Thyroid gland (tissue), 4 donors: ENCODE data around the gene BANP. TPM values are rescaled to one million over a fixed set of nuclear protein-coding genes. Genes with fewer than 3 reads are reported as not detected.
"Not testable (repeated sequence)": the region's sequence is repeated elsewhere in the genome, so short reads cannot be mapped to it uniquely, and the experiment has no call there.

Experiments used
- DNase-seq, 2 donors: peaks; one replicate each; pipeline ENCODE4 v3.0.0-alpha.2; 2019
- H3K27ac ChIP-seq, 3 donors: fragments of 200-600 bp; sonication (generic); 1 replicate in 2 of 3; 2 replicates in 1 of 3; pipeline ENCODE4 v1.5.1; 2016 to 2019; ENCODE audit warnings: mild to moderate bottlenecking in 1 of 3, moderate library complexity in 1 of 3
- H3K27me3 ChIP-seq: fragments of 200-600 bp; sonication (generic); one replicate; pipeline ENCODE4 v1.5.1; 2019
- H3K36me3 ChIP-seq, 2 donors: fragments of 200-600 bp; sonication (generic); one replicate each; pipeline ENCODE4 v1.5.1; 2016 to 2019
- H3K4me1 ChIP-seq, 2 donors: fragments of 200-600 bp; sonication (generic); one replicate each; pipeline ENCODE4 v1.5.1; 2017 to 2019
- H3K4me3 ChIP-seq, 3 donors: fragments of 200-600 bp; sonication (generic); replicated peaks in 1 of 3; 1 replicate in 2 of 3; 2 replicates in 1 of 3; pipeline ENCODE4 v1.5.1; 2016; ENCODE audit warnings: mild to moderate bottlenecking in 1 of 3
- H3K9me3 ChIP-seq: fragments of 200-600 bp; sonication (generic); one replicate; pipeline ENCODE4 v1.5.1; 2017
- CTCF ChIP-seq, 6 experiments: fragments of 200-600 bp in 3 of 6; fragments of 450-650 bp in 3 of 6; sonication (generic) in 3 of 6; IDR thresholded peaks; one replicate each; pipeline ENCODE4 v1.5.1; 2016 to 2019; ENCODE audit warnings: antibody characterized with exemption in 6 of 6, mild to moderate bottlenecking in 2 of 6, inconsistent platforms in 1 of 6, moderate library complexity in 1 of 6
- POLR2A ChIP-seq, 2 donors: fragments of 450-650 bp; IDR thresholded peaks; one replicate each; pipeline ENCODE4 v1.6.1; 2017; ENCODE audit warnings: antibody characterized with exemption in 2 of 2, mild to moderate bottlenecking in 2 of 2, moderate library complexity in 1 of 2
- WGBS, 2 donors: methylation state at CpG; one replicate each; pipeline ENCODE4 v1.1.5; 2017; 5-methylcytosine and 5-hydroxymethylcytosine counted together
- intact Hi-C: fragments of 100-400 bp; cut with DNase I; formaldehyde crosslinking; loops from one replicate; pipeline ENCODE4 v1.15.1; 2023
- total RNA-seq, 4 donors: library from RNA; depleted of rRNA; stranded (reverse); fragments of >200 nt; gene quantifications; one replicate each; pipeline ENCODE4 v1.2.3, GENCODE V29; 2016

Gene BANP
- total RNA-seq, 4 donors from 2014 or later = 22.8 to 42.7 (median 29.8) TPM

GRCh38 chr16:88014252-88014781, 63.1 kb downstream of the BANP start:
- WGBS, 2 donors = 81 to 87% methylated on average over 8 to 10 of the region's 10 CpGs
- Histone ChIP-seq H3K4me1 (peaks cover 6 to 13% of the 10 kb centered on the region in 2 donors), H3K36me3 (no peaks in the 10 kb centered on the region), H3K9me3 (no peaks in the 10 kb centered on the region), H3K27me3 (no peaks in the 10 kb centered on the region), H3K27ac (peak overlapping the region in 2 of 3 donors; percentile 2 to 24), H3K4me3 (no peak overlapping the region)
- no peak for DNase-seq
- intact Hi-C loops = no loop called here
- TF ChIP-seq POLR2A (IDR thresholded peaks at IDR 0.05) = no peak
- TF ChIP-seq CTCF (IDR thresholded peaks at IDR 0.05) = no peak

- Histone ChIP-seq H3K9me3 (no peaks in the 10 kb centered on the region), H3K36me3 (no peaks in the 10 kb centered on the region), H3K27me3 (no peaks in the 10 kb centered on the region), H3K4me3 (no peak overlapping the region), H3K27ac (no peak overlapping the region), H3K4me1 (peaks cover 6 to 13% of the 10 kb centered on the region in 2 donors)
- no peak for TF ChIP-seq CTCF (IDR thresholded peaks at IDR 0.05)
- TF ChIP-seq POLR2A (IDR thresholded peaks at IDR 0.05) = no peak
- 91% methylated on average over 24 to 26 of the region's 32 CpGs for WGBS, 2 donors
- DNase-seq = no peak
- intact Hi-C loops = no loop called here
These were observed 63.9 kb downstream of the BANP start for GRCh38 chr16:88014954-88015805.

GRCh38 chr16:88015806-88016140, 64.5 kb downstream of the BANP start:
- Histone ChIP-seq H3K27me3 (no peaks in the 10 kb centered on the region), H3K9me3 (no peaks in the 10 kb centered on the region), H3K27ac (no peak overlapping the region), H3K4me3 (no peak overlapping the region), H3K4me1 (peaks cover 6 to 13% of the 10 kb centered on the region in 2 donors), H3K36me3 (no peaks in the 10 kb centered on the region)
- intact Hi-C loops = no loop called here
- DNase-seq = no peak
- 100% methylated on average over 3 of the region's 9 CpGs; no CpG with 5 or more reads in 1 of the 2 donors for WGBS, 2 donors
- TF ChIP-seq CTCF (IDR thresholded peaks at IDR 0.05) (no peak), POLR2A (IDR thresholded peaks at IDR 0.05) (no peak)

GRCh38 chr16:88016386-88016785, 65.2 kb downstream of the BANP start:
- H3K36me3 ChIP-seq, H3K4me3 ChIP-seq, H3K27ac ChIP-seq, H3K27me3 ChIP-seq, intact Hi-C loops, DNase-seq, H3K9me3 ChIP-seq: not testable (repeated sequence)
- WGBS, 2 donors = 90 to 91% methylated on average over 15 to 16 of the region's 18 CpGs
- peaks cover 6 to 13% of the 10 kb centered on the region in 2 donors for H3K4me1 ChIP-seq

GRCh38 chr16:88016964-88017363, 65.7 kb downstream of the BANP start:
- H3K4me1 ChIP-seq = peaks cover 6 to 13% of the 10 kb centered on the region in 2 donors
- no peaks in the 10 kb centered on the region for H3K27me3 ChIP-seq
- TF ChIP-seq CTCF (IDR thresholded peaks at IDR 0.05) = no peak
- TF ChIP-seq POLR2A (IDR thresholded peaks at IDR 0.05) = no peak
- intact Hi-C loops = no loop called here
- H3K9me3 ChIP-seq = no peaks in the 10 kb centered on the region
- DNase-seq = no peak
- H3K36me3 ChIP-seq = no peaks in the 10 kb centered on the region
- H3K27ac ChIP-seq = no peak overlapping the region
- no peak overlapping the region for H3K4me3 ChIP-seq
- WGBS, 2 donors = 90 to 97% methylated on average over 11 of the region's 11 CpGs
